Esophagus muscularis mucosa (tissue), 4 donors: ENCODE data around the gene CNOT4. TPM values are rescaled to one million over a fixed set of nuclear protein-coding genes. Genes with fewer than 3 reads are reported as not detected.

Experiments used
- DNase-seq: peaks from one replicate; pipeline ENCODE4 v3.0.0-alpha.2; 2017; ENCODE audit errors: extremely low spot score
- H3K27ac ChIP-seq, 4 donors: fragments of 200-600 bp; sonication (generic); replicated peaks in 1 of 4; 1 replicate in 3 of 4; 2 replicates in 1 of 4; pipeline ENCODE4 v1.5.1; 2016 to 2019; ENCODE audit warnings: mild to moderate bottlenecking in 1 of 4
- H3K27me3 ChIP-seq, 4 donors: fragments of 200-600 bp; sonication (generic); one replicate each; pipeline versions ENCODE4 v1.5.1 to v1.6.0; 2016 to 2019
- H3K36me3 ChIP-seq, 4 donors: fragments of 200-600 bp; sonication (generic); one replicate each; pipeline ENCODE4 v1.5.1; 2016 to 2019
- H3K4me1 ChIP-seq, 4 donors: fragments of 200-600 bp; sonication (generic); one replicate each; pipeline ENCODE4 v1.5.1; 2016 to 2019
- H3K4me3 ChIP-seq, 4 donors: fragments of 200-600 bp; sonication (generic); 1 replicate in 2 of 4; 2 replicates in 2 of 4; pipeline ENCODE4 v1.5.1; 2016 to 2019; ENCODE audit warnings: mild to moderate bottlenecking in 4 of 4, moderate library complexity in 1 of 4
- H3K9me3 ChIP-seq, 4 donors: fragments of 200-600 bp; sonication (generic); 1 replicate in 3 of 4; 2 replicates in 1 of 4; pipeline ENCODE4 v1.5.1; 2016 to 2019
- CTCF ChIP-seq, 3 experiments: fragments of 200-600 bp in 2 of 3; fragments of 450-650 bp in 1 of 3; sonication (generic) in 2 of 3; IDR thresholded peaks; one replicate each; pipeline ENCODE4 v1.5.1; 2017 to 2019; ENCODE audit warnings: antibody characterized with exemption in 3 of 3, mild to moderate bottlenecking in 2 of 3, moderate library complexity in 1 of 3
- EP300 ChIP-seq: sonication (generic); formaldehyde crosslinking; IDR thresholded peaks from one replicate; pipeline ENCODE4 v1.6.1; 2017; ENCODE audit warnings: antibody characterized with exemption
- POLR2A ChIP-seq: fragments of 450-650 bp; IDR thresholded peaks from one replicate; pipeline ENCODE4 v1.6.1; 2017; ENCODE audit warnings: antibody characterized with exemption, moderate library complexity, mild to moderate bottlenecking, low read depth
- POLR2AphosphoS5 ChIP-seq, 2 donors: sonication (generic); formaldehyde crosslinking; IDR thresholded peaks; one replicate each; pipeline ENCODE4 v1.6.1; 2017; ENCODE audit warnings: antibody characterized with exemption in 2 of 2
- WGBS: methylation state at CpG from one replicate; pipeline ENCODE4 v1.1.5; 2018; 5-methylcytosine and 5-hydroxymethylcytosine counted together
- intact Hi-C: fragments of 100-400 bp; cut with DNase I; formaldehyde crosslinking; loops from one replicate; pipeline ENCODE4 v1.15.1; 2023
- total RNA-seq, 4 donors: library from RNA; depleted of rRNA; stranded (reverse); fragments of >200 nt; gene quantifications; one replicate each; pipeline versions ENCODE4 v1.1.0 to v1.2.1, GENCODE V29; 2016

The CNOT4 gene
- total RNA-seq, 4 donors from 2014 or later, result 18.6 to 28.7 (median 26.4) TPM

- Histone ChIP-seq H3K4me1 (peaks cover 0 to 9% (median 7%) of the 10 kb centered on the region in 4 donors), H3K4me3 (no peak overlapping the region), H3K27ac (no peak overlapping the region), H3K9me3 (no peaks in the 10 kb centered on the region), H3K36me3 (no peaks in the 10 kb centered on the region), H3K27me3 (no peaks in the 10 kb centered on the region)
- TF ChIP-seq EP300 (no peak), POLR2AphosphoS5 (IDR thresholded peaks at IDR 0.05) (no peak), CTCF (IDR thresholded peaks at IDR 0.05) (no peak), POLR2A (no peak)
- no peak for DNase-seq
- 76% methylated on average over 3 of the region's 3 CpGs for WGBS
- intact Hi-C loops, result no loop called here
Observed at GRCh38 chr7:135514856-135515255, 5.0 kb upstream of the CNOT4 start.

GRCh38 chr7:135512135-135512887 is 2.4 kb upstream of the CNOT4 start:
- H3K27me3 ChIP-seq, result no peaks in the 10 kb centered on the region
- no peak for DNase-seq
- WGBS, result 94% methylated on average over 2 of the region's 2 CpGs
- no peak overlapping the region for H3K4me3 ChIP-seq
- H3K27ac ChIP-seq, result no peak overlapping the region
- peaks cover 14 to 26% (median 23%) of the 10 kb centered on the region in 4 donors for H3K4me1 ChIP-seq
- TF ChIP-seq EP300 (no peak), CTCF (IDR thresholded peaks at IDR 0.05) (peak; percentile 22 to 46 (median 36))
- H3K9me3 ChIP-seq, result no peaks in the 10 kb centered on the region
- intact Hi-C loops, result no loop called here
- no peaks in the 10 kb centered on the region for H3K36me3 ChIP-seq

- H3K36me3 ChIP-seq, result no peaks in the 10 kb centered on the region
- WGBS, result 1% methylated on average over 16 of the region's 17 CpGs
- TF ChIP-seq CTCF (IDR thresholded peaks at IDR 0.05) (peak in 2 of 3 experiments; percentile 9 to 10), POLR2AphosphoS5 (IDR thresholded peaks at IDR 0.05) (no peak)
- H3K4me3 ChIP-seq, result peak overlapping the region; percentile 66 to 90 (median 80)
- peaks cover 17 to 39% (median 35%) of the 10 kb centered on the region in 4 donors for H3K4me1 ChIP-seq
- intact Hi-C loops, result loop anchor here (2.0 kb wide), 2 partner anchors 48 to 230 kb away; no protein-coding TSS in a partner anchor
- H3K27me3 ChIP-seq, result no peaks in the 10 kb centered on the region
- no peaks in the 10 kb centered on the region for H3K9me3 ChIP-seq
- no peak for DNase-seq
- H3K27ac ChIP-seq, result peak overlapping the region in 2 of 4 donors; percentile 90 to 94
Observed at GRCh38 chr7:135510592-135511183, 786 bp upstream of the CNOT4 start.

GRCh38 chr7:135509589-135509838 is 388 bp downstream of the CNOT4 start:
- H3K9me3 ChIP-seq, result no peaks in the 10 kb centered on the region
- no peaks in the 10 kb centered on the region for H3K36me3 ChIP-seq
- peaks cover 17 to 47% (median 38%) of the 10 kb centered on the region in 4 donors for H3K4me1 ChIP-seq
- DNase-seq, result no peak
- WGBS, result 0% methylated on average over 14 of the region's 14 CpGs
- H3K27me3 ChIP-seq, result no peaks in the 10 kb centered on the region
- no peak for TF ChIP-seq POLR2A
- TF ChIP-seq EP300, result no peak
- TF ChIP-seq POLR2AphosphoS5 (IDR thresholded peaks at IDR 0.05), result no peak
- TF ChIP-seq CTCF (IDR thresholded peaks at IDR 0.05), result no peak
- H3K4me3 ChIP-seq, result peak overlapping the region; percentile 66 to 90 (median 80)
- peak overlapping the region; percentile 90 to 94 (median 91) for H3K27ac ChIP-seq
- intact Hi-C loops, result no loop called here
